SK-N-SH (cell line): ENCODE measurements around the gene MAPK9. TPM values are rescaled to one million over a fixed set of nuclear protein-coding genes. Genes with fewer than 3 reads are reported as not detected.
A peak's percentile ranks its signal among the peaks of the same experiment; 100 is the strongest.

Experiments
- CTCF ChIA-PET: fragments of 300-600, 350-600 bp; formaldehyde crosslinking; extraction: SDS; loops from one replicate; lab custom pipeline; 2021; lab: Yijun Ruan, JAX
- POLR2A ChIA-PET: fragments of 350-600 bp; sonication (Branson Sonifier 250); formaldehyde crosslinking; extraction: SDS; loops from one replicate; lab custom pipeline; 2020; ENCODE audit warnings: antibody characterized with exemption, inconsistent platforms; lab: Yijun Ruan, JAX
- DNase-seq: peaks from one replicate; pipeline ENCODE4 v3.0.0; 2012
- H2AFZ ChIP-seq: fragments of 200-600 bp; sonication (generic); 2 replicates; pipeline ENCODE4 v1.8.1; 2016; ENCODE audit warnings: antibody characterized with exemption, mild to moderate bottlenecking, low read depth
- H3F3A ChIP-seq: fragments of 200-600 bp; sonication (generic); replicated peaks from 2 replicates; pipeline ENCODE3; 2016; ENCODE audit warnings: antibody characterized with exemption, mild to moderate bottlenecking; ENCODE audit not compliant: insufficient read depth
- H3K27ac ChIP-seq, 2 experiments: fragments of 200-500 bp in 1 of 2; fragments of 200-600 bp in 1 of 2; sonication (Bioruptor generic) in 1 of 2; sonication (generic), shearing (Covaris generic) in 1 of 2; 2 replicates each; pipeline versions ENCODE4 v1.5.1 to v1.6.1; 2014 to 2016; ENCODE audit warnings: low read depth in 2 of 2, inconsistent platforms in 1 of 2, low read length in 1 of 2, mild to moderate bottlenecking in 1 of 2, mixed read lengths in 1 of 2
- H3K27me3 ChIP-seq: fragments of 200-600 bp; sonication (generic), shearing (Covaris generic); 2 replicates; pipeline ENCODE4 v1.6.1; 2016; ENCODE audit warnings: mixed run types; ENCODE audit not compliant: insufficient read depth
- H3K36me3 ChIP-seq, 2 experiments: fragments of 200-500 bp in 1 of 2; fragments of 200-600 bp in 1 of 2; sonication (Bioruptor generic) in 1 of 2; sonication (generic) in 1 of 2; replicated peaks in 1 of 2; 2 replicates each; pipeline versions ENCODE3 to v1.5.1; 2014 to 2016; ENCODE audit warnings: low read length in 1 of 2, mild to moderate bottlenecking in 1 of 2; ENCODE audit not compliant: insufficient read depth in 2 of 2, control insufficient read depth in 1 of 2
- H3K4me1 ChIP-seq, 2 experiments: fragments of 200-500 bp in 1 of 2; fragments of 200-600 bp in 1 of 2; sonication (Bioruptor generic) in 1 of 2; sonication (generic), shearing (Covaris generic) in 1 of 2; 2 replicates each; pipeline versions ENCODE4 v1.5.1 to v1.6.1; 2014 to 2016; ENCODE audit warnings: low read depth in 1 of 2, low read length in 1 of 2, mixed run types in 1 of 2; ENCODE audit not compliant: insufficient read depth in 2 of 2, control insufficient read depth in 1 of 2
- H3K4me2 ChIP-seq: fragments of 200-600 bp; sonication (generic), shearing (Covaris generic); 2 replicates; pipeline ENCODE4 v1.6.1; 2017; ENCODE audit warnings: mixed run types
- H3K4me3 ChIP-seq, 2 experiments: fragments of 200-500 bp in 1 of 2; fragments of 200-600 bp in 1 of 2; sonication (Bioruptor generic) in 1 of 2; sonication (generic), shearing (Covaris generic) in 1 of 2; 2 replicates each; pipeline versions ENCODE4 v1.5.1 to v1.8.1; 2014 to 2016; ENCODE audit warnings: low read depth in 2 of 2, inconsistent platforms in 1 of 2, low read length in 1 of 2, mild to moderate bottlenecking in 1 of 2, mixed read lengths in 1 of 2, moderate library complexity in 1 of 2
- H3K79me2 ChIP-seq: fragments of 200-600 bp; sonication (generic); 2 replicates; pipeline ENCODE4 v1.8.1; 2017; ENCODE audit warnings: mild to moderate bottlenecking; ENCODE audit not compliant: insufficient read depth
- H3K9ac ChIP-seq: fragments of 200-600 bp; sonication (generic); 2 replicates; pipeline ENCODE4 v1.6.1; 2017; ENCODE audit warnings: mixed run types
- H3K9me2 ChIP-seq: fragments of 200-600 bp; sonication (generic); 2 replicates; pipeline ENCODE4 v1.6.1; 2017; ENCODE audit warnings: mixed run types
- H3K9me3 ChIP-seq: fragments of 200-600 bp; sonication (generic); 2 replicates; pipeline ENCODE4 v1.6.1; 2017; ENCODE audit warnings: mixed run types, mild to moderate bottlenecking, moderate library complexity
- H4K20me1 ChIP-seq: fragments of 200-600 bp; sonication (generic); 2 replicates; pipeline ENCODE4 v1.6.1; 2017; ENCODE audit warnings: mild to moderate bottlenecking, mixed run types; ENCODE audit not compliant: insufficient read depth
- EP300 ChIP-seq, 2 experiments: IDR thresholded peaks; 2 replicates each; pipeline versions ENCODE4 v1.4.0 to v1.6.1; 2012; ENCODE audit warnings: borderline replicate concordance in 1 of 2, low read depth in 1 of 2, low read length in 1 of 2
- EZH2phosphoT487 ChIP-seq: fragments of 200-600 bp; sonication (generic); IDR thresholded peaks from 2 replicates; pipeline ENCODE4 v1.6.1; 2017; ENCODE audit warnings: low read depth, mixed run types, mild to moderate bottlenecking, antibody characterized with exemption, moderate library complexity, borderline replicate concordance
- GATA2 ChIP-seq: sonication (generic); formaldehyde crosslinking; IDR thresholded peaks from 2 replicates; pipeline ENCODE4 v1.5.0; 2020; ENCODE audit warnings: mild to moderate bottlenecking, missing genetic modification reagents
- NFIC ChIP-seq: IDR thresholded peaks from 2 replicates; pipeline ENCODE4 v1.4.0; 2012; ENCODE audit warnings: borderline replicate concordance
- NRF1 ChIP-seq: IDR thresholded peaks from 2 replicates; pipeline ENCODE4 v1.6.1; 2012; ENCODE audit warnings: low read depth, mild to moderate bottlenecking, low read length
- POLR2AphosphoS5 ChIP-seq: IDR thresholded peaks from 2 replicates; pipeline ENCODE4 v1.6.1; 2012; ENCODE audit warnings: low read depth, low read length
- RCOR1 ChIP-seq: fragments of 150-350 bp; IDR thresholded peaks from 2 replicates; pipeline ENCODE4 v1.6.1; 2017; ENCODE audit warnings: antibody characterized with exemption, low read length
- REST ChIP-seq: IDR thresholded peaks from 2 replicates; pipeline ENCODE4 v1.6.1; 2012; ENCODE audit warnings: mild to moderate bottlenecking, low read depth, low read length, moderate library complexity
- RXRA ChIP-seq: IDR thresholded peaks from 2 replicates; pipeline ENCODE4 v1.4.0; 2012; ENCODE audit warnings: low read depth, mild to moderate bottlenecking, borderline replicate concordance
- TEAD4 ChIP-seq: IDR thresholded peaks from 2 replicates; pipeline ENCODE4 v1.4.0; 2012; ENCODE audit warnings: mild to moderate bottlenecking, borderline replicate concordance; ENCODE audit not compliant: insufficient read depth
- USF2 ChIP-seq: fragments of 150-350 bp; IDR thresholded peaks from 2 replicates; pipeline ENCODE4 v1.6.1; 2017; ENCODE audit warnings: antibody characterized with exemption, low read length, low read depth, borderline replicate concordance
- WGBS: methylation state at CpG from one replicate; pipeline ENCODE4 v1.1.6; 2017; ENCODE audit warnings: low lambda C conversion rate; 5-methylcytosine and 5-hydroxymethylcytosine counted together
- polyA plus RNA-seq, 3 experiments: library from polyadenylated mRNA; depleted of rRNA; stranded (reverse); fragments of >200 nt; gene quantifications; 2 replicates each; pipeline ENCODE4 v1.2.3, GENCODE V29; 2012

MAPK9 gene
- polyA plus RNA-seq, 1 of the 3 experiments (the other 2 are of a cell fraction) = 23.9 TPM

GRCh38 chr5:180289433-180289832, 2.5 kb downstream of the MAPK9 start:
- H3K4me2 ChIP-seq = no peak overlapping the region
- POLR2A ChIA-PET = no interaction called here
- peaks cover 3% of the 10 kb centered on the region for H3F3A ChIP-seq
- no peak overlapping the region for H3K4me3 ChIP-seq
- peak; percentile 62 for DNase-seq
- H3K27me3 ChIP-seq = no peaks in the 10 kb centered on the region
- no peak overlapping the region for H3K9ac ChIP-seq
- H4K20me1 ChIP-seq = peaks cover 12% of the 10 kb centered on the region
- H3K4me1 ChIP-seq = peaks cover 0 to 39% of the 10 kb centered on the region in 2 experiments; a peak in 2 of 4 replicates
- H3K79me2 ChIP-seq = peaks cover 68% of the 10 kb centered on the region
- CTCF ChIA-PET = interaction anchor here (0.6 to 7.6 kb wide), 8 partner anchors 8 to 183 kb away, joined by 3 to 71 read pairs (median 7); partner anchors contain the start of gene RASGEF1C
- H2AFZ ChIP-seq = no peak overlapping the region
- 64% methylated on average over 3 of the region's 3 CpGs for WGBS
- H3K36me3 ChIP-seq = peaks cover 4 to 13% of the 10 kb centered on the region in 2 experiments
- H3K9me2 ChIP-seq = no peaks in the 10 kb centered on the region
- no peaks in the 10 kb centered on the region for H3K9me3 ChIP-seq
- TF ChIP-seq RXRA = no peak
- peak; percentile 55; the same call in 1 of the 2 replicates for TF ChIP-seq RCOR1
- peak in 1 of 2 experiments; percentile 36; a peak in 1 of 4 replicates for TF ChIP-seq EP300 (IDR thresholded peaks at IDR 0.05; ENCODE audit: borderline replicate concordance in 1 of 2, low read depth in 1 of 2, low read length in 1 of 2)
- TF ChIP-seq REST = no peak
- TF ChIP-seq USF2 = no peak
- peak; percentile 56 for TF ChIP-seq GATA2 (CRISPR knock-in tag)
- TF ChIP-seq NFIC = no peak
- no peak for TF ChIP-seq NRF1
- no peak overlapping the region; a peak in 1 of 4 replicates for H3K27ac ChIP-seq

GRCh38 chr5:180287868-180288267, 4.0 kb downstream of the MAPK9 start:
- Histone ChIP-seq H3K27ac (no peak overlapping the region), H3F3A (no peaks in the 10 kb centered on the region), H4K20me1 (peaks cover 12% of the 10 kb centered on the region), H3K36me3 (peaks cover 4 to 13% of the 10 kb centered on the region in 2 experiments), H3K4me3 (no peak overlapping the region), H3K9ac (no peak overlapping the region), H3K9me3 (no peaks in the 10 kb centered on the region), H3K27me3 (no peaks in the 10 kb centered on the region), H3K4me1 (peaks cover 0 to 35% of the 10 kb centered on the region in 2 experiments; a peak in 2 of 4 replicates), H3K4me2 (no peak overlapping the region), H2AFZ (no peak overlapping the region), H3K9me2 (no peaks in the 10 kb centered on the region), H3K79me2 (peaks cover 68% of the 10 kb centered on the region)
- DNase-seq = peak; percentile 66
- ChIA-PET POLR2A (no interaction called here), CTCF (interaction anchor here (0.6 to 1.9 kb wide), 4 partner anchors 28 to 184 kb away, joined by 3 to 7 read pairs (median 4); no protein-coding TSS in a partner anchor)
- 78% methylated on average over 7 of the region's 7 CpGs for WGBS
- TF ChIP-seq GATA2 (CRISPR knock-in tag) = peak; percentile 88
- no peak for TF ChIP-seq POLR2AphosphoS5
- TF ChIP-seq RXRA = no peak
- no peak for TF ChIP-seq EZH2phosphoT487
- no peak for TF ChIP-seq TEAD4
- no peak for TF ChIP-seq USF2
- peak; percentile 95 for TF ChIP-seq RCOR1
- TF ChIP-seq EP300 (IDR thresholded peaks at IDR 0.05; ENCODE audit: borderline replicate concordance in 1 of 2, low read depth in 1 of 2, low read length in 1 of 2) = peak in 1 of 2 experiments; percentile 61; a peak in 1 of 4 replicates
